GM18511 (cell line): ENCODE data around the gene ZBTB25.

Experiments used
- ATAC-seq: cut with Tn5 transposase; IDR thresholded peaks from one replicate; pipeline ENCODE4 v1.9.1; 2021; ENCODE audit warnings: mild to moderate bottlenecking, moderate library complexity; ENCODE audit not compliant: unreplicated experiment

Gene ZBTB25

DNA sequence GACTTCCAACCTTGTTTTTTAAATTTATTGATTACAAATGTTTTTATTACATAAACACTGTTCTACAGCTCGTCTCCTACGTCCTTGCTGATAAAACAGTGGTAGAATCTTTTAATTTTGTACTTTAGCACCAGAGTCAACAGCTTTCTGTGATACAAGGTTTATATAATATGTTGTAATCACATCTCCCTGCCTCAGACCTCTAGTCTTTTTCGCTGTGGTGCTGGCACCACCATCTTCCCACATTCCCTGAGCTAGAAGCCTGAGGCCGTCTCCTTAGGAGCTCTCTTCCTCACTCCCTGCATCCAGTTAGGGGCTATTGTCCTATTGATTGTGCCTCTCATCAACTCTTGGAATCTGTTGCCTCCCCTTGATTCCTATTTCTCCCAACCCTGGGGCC, 98.3 kb downstream of the ZBTB25 start:
- no peak for ATAC-seq

DNA sequence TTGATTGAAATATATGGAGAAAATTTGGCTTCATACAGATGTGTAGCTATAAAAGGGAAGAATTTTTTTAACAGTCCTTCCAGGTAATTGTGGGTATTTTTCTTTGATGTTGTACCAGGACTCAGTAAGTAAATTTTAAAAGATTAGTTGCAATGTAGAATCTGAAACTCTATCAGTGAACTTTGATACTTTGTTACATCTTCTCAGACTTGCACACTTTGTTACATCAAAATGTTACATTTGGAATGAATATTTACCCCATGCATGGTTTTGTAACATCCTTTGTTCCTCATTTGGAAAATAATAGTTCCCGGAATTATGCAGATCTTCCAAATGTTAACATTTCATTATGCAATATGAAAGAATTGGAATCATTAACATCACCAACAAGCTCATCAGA, 101.7 kb downstream of the ZBTB25 start:
- no peak for ATAC-seq

DNA sequence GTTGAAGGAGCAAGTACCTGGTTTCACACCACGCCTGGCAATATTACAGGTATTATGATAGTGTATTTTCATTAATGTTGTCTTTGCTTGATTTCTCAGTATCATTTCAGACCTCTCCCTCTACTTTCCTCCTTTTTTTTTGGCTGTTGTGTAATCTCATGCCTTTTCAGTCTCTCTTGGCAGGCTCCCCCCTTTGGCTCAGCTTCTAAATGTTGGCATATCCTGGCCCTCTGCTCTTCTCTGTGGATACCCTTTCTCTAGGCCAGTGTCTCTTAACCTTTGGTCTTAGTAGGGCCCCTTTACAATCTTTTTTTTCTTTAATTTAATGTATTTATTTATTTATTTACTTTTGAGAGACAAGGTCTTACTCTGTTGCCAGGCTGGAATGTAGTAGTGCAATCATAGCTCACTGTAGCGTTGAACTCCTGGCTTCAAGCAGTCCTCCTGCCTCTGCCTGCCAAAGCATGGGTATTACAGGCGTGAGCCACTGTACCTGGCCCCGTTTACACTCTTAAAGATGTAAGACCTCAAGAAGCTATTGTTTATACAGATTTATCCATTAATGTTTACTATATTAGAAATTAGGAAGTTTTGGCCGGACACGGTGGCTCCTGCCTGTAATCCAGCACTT, 102.7 kb downstream of the ZBTB25 start:
- no peak for ATAC-seq
